Right cardiac atrium (tissue), 5 donors: ENCODE measurements around the gene GPR176. TPM values are rescaled to one million over a fixed set of nuclear protein-coding genes. Genes with fewer than 3 reads are reported as not detected.

Experiments
- ATAC-seq, 2 donors: fragments of 200-7000 bp; cut with Tn5 transposase; one replicate each; pipeline versions ENCODE4 v1.8.0 to v1.9.1; 2020; ENCODE audit warnings: moderate library complexity in 2 of 2, mild to moderate bottlenecking in 1 of 2
- DNase-seq, 3 donors: peaks; one replicate each; pipeline ENCODE4 v3.0.0-alpha.2; 2020
- H3K27ac ChIP-seq: one replicate; pipeline ENCODE4 v1.5.1; 2013; ENCODE audit warnings: mild to moderate bottlenecking, low read length, control low read depth, moderate library complexity
- H3K27me3 ChIP-seq: one replicate; pipeline ENCODE4 v1.6.1; 2013; ENCODE audit not compliant: control insufficient read depth, insufficient read depth
- H3K4me1 ChIP-seq: one replicate; pipeline ENCODE4 v1.6.1; 2013; ENCODE audit warnings: low read length; ENCODE audit not compliant: control insufficient read depth, insufficient read depth
- H3K4me3 ChIP-seq: one replicate; pipeline ENCODE4 v1.5.1; 2013; ENCODE audit warnings: low read length, control low read depth
- H3K9me3 ChIP-seq: one replicate; pipeline ENCODE4 v1.6.1; 2013; ENCODE audit warnings: low read length; ENCODE audit not compliant: control insufficient read depth
- WGBS: extraction: QIAGEN DNeasy Blood & Tissue Kit; methylation state at CpG from one replicate; pipeline ENCODE4 v1.1.7; 2013; 5-methylcytosine and 5-hydroxymethylcytosine counted together
- intact Hi-C, 4 donors: fragments of 100-400 bp; cut with DNase I; formaldehyde crosslinking; loops; one replicate each; pipeline versions ENCODE4 v1.11.0 to v1.14.0; 2022 to 2023
- polyA plus RNA-seq: library from polyadenylated mRNA; stranded (reverse); fragments of 200-250 nt; gene quantifications from one replicate; pipeline ENCODE4 v1.2.3, GENCODE V29; 2013
- total RNA-seq, 4 donors: library from RNA; stranded (reverse); fragmentation: NEBNext Ultra II Directional; extraction: Animal tissue kit (Norgen Biotek cat#: 25700); gene quantifications; one replicate each; pipeline ENCODE4 v1.2.1, GENCODE V29; 2021
- donor health status: healthy with polysubstance abuse.
- donor health status: DM: no; HTN: yes; CAD: no.
- donor health status: DM: no; HTN: no; CAD: no.
- donor health status: DM: no; HTN: yes; CAD: no; lungs with severe emphysema.
- donor health status: DM: yes; HTN: yes; CAD: no.

The GPR176 gene
- total and polyA plus RNA-seq, 5 donors: 1.4 to 3.9 (median 1.8) TPM

DNA sequence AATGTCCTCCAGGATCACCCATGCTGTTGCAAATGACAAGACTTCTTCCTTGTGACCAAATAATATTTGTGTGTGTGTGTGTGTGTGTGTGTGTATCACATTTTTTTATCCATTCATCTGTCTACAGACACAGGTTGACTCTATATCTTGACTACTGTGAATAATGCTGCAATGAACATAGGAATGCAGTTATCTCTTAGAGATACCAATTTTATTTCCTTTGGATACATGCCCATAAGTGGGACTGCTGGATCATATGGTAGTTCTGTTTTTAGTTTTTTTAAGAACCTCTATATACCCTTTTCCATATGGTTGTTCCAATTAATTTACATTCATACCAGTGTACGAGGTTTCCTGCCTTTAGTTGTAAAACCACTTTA lies 41.7 kb downstream of the GPR176 start:
- Histone ChIP-seq H3K9me3 (no peaks in the 10 kb centered on the region), H3K27ac (no peak overlapping the region), H3K4me1 (no peaks in the 10 kb centered on the region), H3K27me3 (no peaks in the 10 kb centered on the region), H3K4me3 (no peak overlapping the region)
- ATAC-seq (no peak), DNase-seq (no peak)
- WGBS: 88% methylated on average over 1 of the region's 1 CpG
- intact Hi-C loops: loop anchor here in 2 of 4 donors (5.0 to 10.0 kb wide), 2 partner anchors 84 to 91 kb away; no protein-coding TSS in a partner anchor

DNA sequence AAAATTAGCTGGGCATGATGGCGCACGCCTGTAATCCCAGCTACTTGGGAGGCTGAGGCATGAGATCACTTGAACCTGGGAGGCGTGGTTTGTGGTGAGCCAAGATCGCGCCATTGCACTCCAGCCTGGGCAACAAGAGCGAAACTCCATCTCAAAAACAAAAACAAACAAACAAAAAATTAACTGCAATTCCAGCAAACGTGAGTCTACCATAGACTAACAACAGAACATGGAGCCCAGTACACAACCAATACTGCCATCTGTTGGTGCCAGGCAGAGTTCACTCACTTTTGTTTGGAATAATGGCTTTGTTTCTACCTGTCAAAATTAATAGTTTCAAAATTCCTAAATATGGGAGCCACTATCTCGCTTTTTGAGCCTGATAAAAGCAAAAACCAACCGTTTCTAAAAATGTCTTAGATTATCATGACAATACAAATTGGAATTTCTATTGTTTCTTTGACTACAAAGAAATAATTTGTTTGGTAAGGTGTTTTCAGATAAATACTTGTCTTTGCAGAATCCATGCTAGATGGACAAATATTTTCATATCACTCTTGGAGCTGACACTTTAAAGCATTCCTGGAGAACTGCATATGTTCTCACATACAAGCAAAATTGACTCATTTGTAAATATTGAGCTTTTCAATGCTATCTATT lies 45.0 kb downstream of the GPR176 start:
- intact Hi-C loops: loop anchor here in 2 of 4 donors (5.0 to 10.0 kb wide), 2 partner anchors 80 to 88 kb away; no protein-coding TSS in a partner anchor
- Histone ChIP-seq H3K9me3 (no peaks in the 10 kb centered on the region), H3K4me3 (no peak overlapping the region), H3K27ac (no peak overlapping the region), H3K4me1 (peaks cover under 1% of the 10 kb centered on the region), H3K27me3 (no peaks in the 10 kb centered on the region)
- WGBS: 65% methylated on average over 9 of the region's 9 CpGs
- no peak for DNase-seq
- no peak for ATAC-seq

DNA sequence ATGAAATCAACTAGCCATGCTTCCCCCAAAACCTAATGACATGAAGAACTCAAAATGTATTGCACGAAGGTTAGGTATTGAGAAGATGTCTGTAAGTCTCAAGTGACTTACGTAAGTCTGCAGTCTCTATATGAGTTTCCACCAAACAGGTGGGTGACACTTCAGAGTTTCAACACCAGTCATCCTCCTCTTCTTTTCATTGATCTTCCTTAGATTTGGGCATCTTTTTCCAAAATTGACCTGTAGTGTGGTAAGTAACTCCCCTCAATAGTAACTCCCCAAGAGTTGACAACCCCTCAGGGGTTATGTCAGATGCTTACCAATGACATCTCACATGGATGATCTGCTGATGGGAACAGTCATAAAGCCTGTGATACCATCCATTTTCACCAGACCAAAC lies 46.1 kb downstream of the GPR176 start:
- H3K27ac ChIP-seq: no peak overlapping the region
- no peaks in the 10 kb centered on the region for H3K27me3 ChIP-seq
- DNase-seq: no peak
- peaks cover 2% of the 10 kb centered on the region for H3K4me1 ChIP-seq
- 95% methylated on average over 2 of the region's 2 CpGs for WGBS
- intact Hi-C loops: loop anchor here in 1 of 4 donors (10.0 kb wide), 1 partner anchor 79 kb away; no protein-coding TSS in a partner anchor
- no peaks in the 10 kb centered on the region for H3K9me3 ChIP-seq
- no peak overlapping the region for H3K4me3 ChIP-seq
- no peak for ATAC-seq

DNA sequence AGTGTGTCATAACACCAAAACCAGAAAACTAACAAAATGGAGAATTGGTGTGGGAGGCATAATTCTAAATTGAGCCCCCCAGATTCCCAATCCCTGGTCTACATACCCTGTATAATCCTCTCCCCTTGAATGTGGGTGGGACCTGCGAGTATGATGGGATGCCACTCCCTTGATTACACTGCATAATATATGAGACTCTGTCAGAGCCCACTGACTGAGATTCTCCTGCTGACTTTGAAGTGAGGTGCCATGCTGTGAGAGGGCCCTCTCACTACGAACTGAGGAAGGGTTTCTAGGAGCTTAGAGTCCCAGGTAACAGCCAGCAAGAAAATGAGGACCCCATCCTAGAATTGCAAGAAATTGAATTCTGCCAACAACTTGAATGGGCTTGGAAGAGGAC lies 49.5 kb downstream of the GPR176 start:
- 91% methylated on average over 2 of the region's 2 CpGs for WGBS
- intact Hi-C loops: loop anchor here in 1 of 4 donors (10.0 kb wide), 1 partner anchor 76 kb away; no protein-coding TSS in a partner anchor
- Histone ChIP-seq H3K9me3 (no peaks in the 10 kb centered on the region), H3K27me3 (no peaks in the 10 kb centered on the region), H3K4me1 (peaks cover 2% of the 10 kb centered on the region), H3K27ac (no peak overlapping the region), H3K4me3 (no peak overlapping the region)
- DNase-seq: no peak
- ATAC-seq: peak in 1 of 2 donors; percentile 36

DNA sequence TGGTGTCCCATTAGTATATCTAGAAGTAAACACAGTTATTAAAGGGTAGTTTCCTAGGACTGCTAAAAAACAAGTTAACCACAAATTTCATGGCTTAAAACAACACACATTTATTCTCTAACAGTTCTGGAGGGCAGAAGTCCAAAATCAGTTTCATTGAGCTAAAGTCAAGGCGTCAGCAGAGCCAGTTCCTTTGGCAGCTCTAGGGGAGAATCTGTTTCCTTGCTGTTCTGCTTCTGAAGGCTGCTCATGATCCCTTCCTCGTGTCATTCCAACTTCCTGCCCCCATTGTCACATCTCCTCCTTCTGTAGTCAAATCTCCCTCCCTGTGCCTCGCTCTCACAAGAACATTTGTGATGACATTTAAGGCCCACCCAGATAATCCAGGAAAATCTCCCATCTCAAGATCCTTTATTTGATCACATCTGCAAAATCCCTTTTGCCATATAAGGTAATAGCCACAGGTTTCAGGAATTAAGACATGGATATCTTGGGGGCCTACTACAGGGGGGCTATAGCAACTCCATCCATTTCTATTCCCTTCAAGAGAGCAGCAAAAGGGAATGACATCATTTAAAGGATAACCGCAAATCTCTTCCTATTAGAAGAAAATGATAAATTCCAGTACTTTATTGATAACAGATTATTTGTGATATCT lies 50.1 kb downstream of the GPR176 start:
- Histone ChIP-seq H3K27me3 (no peaks in the 10 kb centered on the region), H3K9me3 (no peaks in the 10 kb centered on the region), H3K4me1 (peaks cover 2% of the 10 kb centered on the region), H3K27ac (no peak overlapping the region), H3K4me3 (no peak overlapping the region)
- ATAC-seq (peak in 1 of 2 donors; percentile 56), DNase-seq (no peak)
- intact Hi-C loops: loop anchor here in 1 of 4 donors (10.0 kb wide), 1 partner anchor 75 kb away; no protein-coding TSS in a partner anchor
- WGBS: 48% methylated on average over 4 of the region's 4 CpGs

DNA sequence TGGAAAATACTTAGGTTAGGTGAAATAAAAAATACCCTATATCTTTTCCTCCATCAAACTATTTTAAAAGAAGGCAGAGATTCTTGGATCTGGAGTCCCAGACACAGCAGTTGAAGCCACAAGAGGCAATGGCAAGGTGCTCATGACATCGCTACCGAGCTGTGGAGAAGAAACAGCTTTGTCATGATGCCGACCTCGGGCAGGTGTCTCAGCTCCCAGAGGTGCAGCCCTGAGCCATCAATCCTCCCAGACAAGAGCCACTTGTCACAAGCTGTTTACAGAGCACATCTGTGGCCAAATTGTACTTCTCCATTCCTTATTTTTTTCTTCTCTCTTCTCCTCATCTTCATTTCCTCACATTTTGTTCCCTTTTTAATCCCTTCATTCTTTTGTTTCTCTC lies 50.8 kb downstream of the GPR176 start:
- Histone ChIP-seq H3K9me3 (no peaks in the 10 kb centered on the region), H3K4me1 (peaks cover 2% of the 10 kb centered on the region), H3K27me3 (no peaks in the 10 kb centered on the region), H3K4me3 (no peak overlapping the region), H3K27ac (no peak overlapping the region)
- 66% methylated on average over 4 of the region's 4 CpGs for WGBS
- intact Hi-C loops: no loop called here
- DNase-seq (no peak), ATAC-seq (no peak)

DNA sequence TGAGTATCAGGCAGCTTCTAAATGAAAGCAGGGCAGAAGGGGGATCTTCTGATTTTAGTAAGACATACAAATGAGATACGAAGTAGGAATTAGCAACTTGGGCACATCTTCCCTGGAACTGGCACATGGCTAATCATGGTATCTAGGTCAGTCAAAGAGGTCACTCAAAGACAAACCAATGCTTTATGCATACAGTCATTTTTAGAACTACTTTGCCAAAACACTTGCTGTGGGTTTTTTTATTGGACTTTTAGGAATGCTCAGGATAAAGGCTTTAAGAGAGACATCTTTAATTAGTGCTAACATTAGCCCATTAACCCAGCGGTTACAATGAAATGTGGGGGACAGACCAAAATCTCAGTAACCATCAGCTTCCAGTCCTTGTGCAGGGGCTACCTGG lies 51.7 kb downstream of the GPR176 start:
- 91% methylated on average over 2 of the region's 2 CpGs for WGBS
- Histone ChIP-seq H3K4me3 (no peak overlapping the region), H3K4me1 (peaks cover 2% of the 10 kb centered on the region), H3K27ac (no peak overlapping the region), H3K27me3 (no peaks in the 10 kb centered on the region), H3K9me3 (no peaks in the 10 kb centered on the region)
- DNase-seq (no peak), ATAC-seq (no peak)
- intact Hi-C loops: no loop called here

DNA sequence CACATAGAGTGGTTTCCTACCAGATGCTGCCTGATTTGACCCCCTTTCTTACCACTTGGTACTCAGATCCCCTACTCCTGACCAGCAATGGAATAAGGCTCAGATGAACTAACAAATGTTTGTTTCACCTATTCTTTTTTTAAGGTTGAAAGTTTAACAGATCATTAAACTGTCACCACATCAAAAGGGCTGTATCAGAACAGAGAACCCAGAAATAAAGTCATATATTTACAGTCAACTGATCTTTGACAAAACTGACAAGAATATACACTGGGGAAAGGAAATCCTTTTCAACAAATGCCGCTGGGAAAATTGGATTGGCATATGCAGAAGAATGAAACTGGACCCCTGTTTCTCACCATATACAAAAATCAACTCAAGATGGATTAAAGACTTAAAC lies 56.0 kb downstream of the GPR176 start:
- Histone ChIP-seq H3K9me3 (no peaks in the 10 kb centered on the region), H3K4me1 (no peaks in the 10 kb centered on the region), H3K27me3 (no peaks in the 10 kb centered on the region), H3K27ac (no peak overlapping the region), H3K4me3 (no peak overlapping the region)
- intact Hi-C loops: no loop called here
- ATAC-seq (no peak), DNase-seq (no peak)
- WGBS: 84% methylated on average over 1 of the region's 1 CpG

DNA sequence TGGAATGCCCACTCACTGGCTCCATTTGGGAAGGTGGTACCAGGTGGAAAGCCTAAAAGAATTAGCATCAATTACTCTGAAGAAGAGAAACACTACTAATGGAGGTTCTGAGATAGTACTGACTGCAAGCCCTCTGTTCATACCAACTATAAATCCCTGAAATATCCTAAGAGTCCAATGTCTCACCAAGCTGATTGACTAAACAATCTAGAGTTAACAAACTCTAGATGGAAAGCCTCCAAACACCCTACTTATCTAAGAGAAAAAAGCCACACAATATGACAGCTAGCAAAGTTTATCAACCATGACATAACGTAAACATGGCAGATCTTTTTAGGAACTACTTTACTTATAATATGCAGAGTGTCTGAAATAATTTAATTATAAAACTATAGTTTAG lies 59.2 kb downstream of the GPR176 start:
- DNase-seq (no peak), ATAC-seq (no peak)
- Histone ChIP-seq H3K4me1 (no peaks in the 10 kb centered on the region), H3K27ac (no peak overlapping the region), H3K27me3 (no peaks in the 10 kb centered on the region), H3K9me3 (no peaks in the 10 kb centered on the region), H3K4me3 (no peak overlapping the region)
- intact Hi-C loops: no loop called here
- 94% methylated on average over 1 of the region's 1 CpG for WGBS

DNA sequence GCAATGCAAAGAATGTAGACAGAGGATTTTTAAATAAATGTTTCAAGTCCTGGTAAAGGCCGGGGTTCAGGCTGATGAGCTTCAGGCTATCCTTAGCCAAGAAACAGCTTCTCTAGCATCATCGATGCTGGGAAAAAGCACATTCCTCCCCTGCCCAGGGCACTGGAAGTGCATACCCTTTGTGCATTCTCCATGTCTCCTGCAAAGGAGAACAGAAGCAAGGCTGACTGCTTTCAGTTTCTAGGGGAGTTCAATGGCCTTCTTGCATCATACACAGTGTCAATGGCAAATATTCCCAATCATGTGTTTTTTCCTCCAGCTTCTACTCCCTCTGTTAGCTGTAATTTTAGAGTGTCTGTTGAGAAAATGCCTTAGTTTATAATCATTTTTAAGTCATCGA lies 59.9 kb downstream of the GPR176 start:
- DNase-seq (no peak), ATAC-seq (no peak)
- no peaks in the 10 kb centered on the region for H3K27me3 ChIP-seq
- WGBS: 90% methylated on average over 3 of the region's 3 CpGs
- H3K9me3 ChIP-seq: no peaks in the 10 kb centered on the region
- no peak overlapping the region for H3K4me3 ChIP-seq
- H3K27ac ChIP-seq: no peak overlapping the region
- intact Hi-C loops: no loop called here
- no peaks in the 10 kb centered on the region for H3K4me1 ChIP-seq

DNA sequence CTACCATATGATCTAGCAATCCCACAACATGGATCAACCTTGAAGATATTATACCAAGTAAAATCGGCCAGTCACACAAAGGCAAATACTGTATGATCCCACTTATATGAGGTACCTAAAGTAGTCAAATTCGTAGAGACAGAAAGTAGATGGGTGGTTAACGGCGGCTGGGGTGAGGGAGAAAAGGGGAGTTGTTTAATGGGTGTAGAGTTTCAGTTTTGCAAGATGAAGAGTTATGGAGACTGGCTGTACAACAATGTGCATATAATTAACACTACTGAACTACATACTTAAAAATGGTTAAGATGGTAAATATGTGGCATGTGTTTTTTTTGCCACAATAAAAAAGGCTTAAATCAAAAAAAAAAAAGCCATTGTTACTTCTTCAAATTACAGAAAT lies 60.4 kb downstream of the GPR176 start:
- H3K4me1 ChIP-seq: no peaks in the 10 kb centered on the region
- no peak overlapping the region for H3K4me3 ChIP-seq
- no peaks in the 10 kb centered on the region for H3K27me3 ChIP-seq
- no peak for DNase-seq
- H3K27ac ChIP-seq: no peak overlapping the region
- ATAC-seq: no peak
- WGBS: 98% methylated on average over 4 of the region's 4 CpGs
- H3K9me3 ChIP-seq: no peaks in the 10 kb centered on the region
- intact Hi-C loops: no loop called here
